Uterus (tissue), 4 donors: ENCODE measurements around the gene IGF2. TPM values are rescaled to one million over a fixed set of nuclear protein-coding genes. Genes with fewer than 3 reads are reported as not detected.

Experiments
- DNase-seq, 2 donors: peaks; one replicate each; pipeline ENCODE4 v3.0.0-alpha.2; 2019 to 2020
- H3K27ac ChIP-seq, 2 donors: fragments of 200-600 bp; sonication (generic); 1 replicate in 1 of 2; 2 replicates in 1 of 2; pipeline ENCODE4 v1.5.1; 2016 to 2018
- H3K27me3 ChIP-seq, 2 donors: fragments of 200-600 bp; sonication (generic); one replicate each; pipeline ENCODE4 v1.5.1; 2018 to 2019; ENCODE audit warnings: control low read depth in 1 of 2
- H3K36me3 ChIP-seq, 2 donors: fragments of 200-600 bp; sonication (generic); one replicate each; pipeline ENCODE4 v1.5.1; 2019; ENCODE audit warnings: control low read depth in 1 of 2
- H3K4me1 ChIP-seq, 2 donors: fragments of 200-600 bp; sonication (generic); one replicate each; pipeline ENCODE4 v1.5.1; 2018 to 2019; ENCODE audit warnings: control low read depth in 1 of 2
- H3K4me3 ChIP-seq, 2 donors: fragments of 200-600 bp; sonication (generic); 1 replicate in 1 of 2; 2 replicates in 1 of 2; pipeline ENCODE4 v1.5.1; 2018 to 2019; ENCODE audit warnings: mild to moderate bottlenecking in 1 of 2
- H3K9me3 ChIP-seq, 2 donors: fragments of 200-600 bp; sonication (generic); one replicate each; pipeline ENCODE4 v1.5.1; 2019; ENCODE audit warnings: control low read depth in 1 of 2
- CTCF ChIP-seq, 4 experiments: fragments of 200-600 bp in 2 of 4; fragments of 450-650 bp in 2 of 4; sonication (generic) in 2 of 4; IDR thresholded peaks; one replicate each; pipeline ENCODE4 v1.5.1; 2016 to 2019; ENCODE audit warnings: antibody characterized with exemption in 4 of 4, mild to moderate bottlenecking in 2 of 4, moderate library complexity in 1 of 4
- POLR2A ChIP-seq, 2 donors: fragments of 450-650 bp; IDR thresholded peaks; one replicate each; pipeline ENCODE4 v1.6.1; 2016; ENCODE audit warnings: antibody characterized with exemption in 2 of 2, mild to moderate bottlenecking in 1 of 2, moderate library complexity in 1 of 2
- intact Hi-C: fragments of 100-400 bp; cut with DNase I; formaldehyde crosslinking; loops from one replicate; pipeline ENCODE4 v1.15.1; 2023; ENCODE audit warnings: low total_unique reads
- total RNA-seq, 4 donors: library from RNA; depleted of rRNA in 3 of 4; stranded (reverse); fragments of >200 nt in 3 of 4; gene quantifications; one replicate each; pipeline versions ENCODE4 v1.1.0 to v1.2.4, GENCODE V29; 2014 to 2023
- donor health status: DM: yes; HTN: yes; CAD: no.

Gene IGF2
- total RNA-seq, 4 donors from 2014 or later = 54.1 to 347 (median 188) TPM

- no peak for DNase-seq
- no peak overlapping the region for H3K4me3 ChIP-seq
- intact Hi-C loops = loop anchor here (5.0 to 10.0 kb wide), 2 partner anchors 317 to 459 kb away; partner anchors contain the start of genes KRTAP5-6 and TNNI2
- H3K27ac ChIP-seq = no peak overlapping the region
- peaks cover 0 to 5% of the 10 kb centered on the region in 2 donors for H3K4me1 ChIP-seq
- H3K27me3 ChIP-seq = no peaks in the 10 kb centered on the region
- no peaks in the 10 kb centered on the region for H3K36me3 ChIP-seq
- H3K9me3 ChIP-seq = no peaks in the 10 kb centered on the region
- TF ChIP-seq POLR2A (IDR thresholded peaks at IDR 0.05) = no peak
- no peak for TF ChIP-seq CTCF (IDR thresholded peaks at IDR 0.05)
Measured at GRCh38 chr11:2154195-2154585, 15.0 kb upstream of the IGF2 start.

- Histone ChIP-seq H3K4me3 (no peak overlapping the region), H3K4me1 (peaks cover 0 to 5% of the 10 kb centered on the region in 2 donors), H3K27me3 (no peaks in the 10 kb centered on the region), H3K27ac (no peak overlapping the region), H3K36me3 (no peaks in the 10 kb centered on the region), H3K9me3 (no peaks in the 10 kb centered on the region)
- TF ChIP-seq POLR2A (IDR thresholded peaks at IDR 0.05) = no peak
- intact Hi-C loops = loop anchor here (5.0 to 10.0 kb wide), 2 partner anchors 316 to 459 kb away; partner anchors contain the start of genes KRTAP5-6 and TNNI2
- no peak for DNase-seq
Measured at GRCh38 chr11:2153581-2154194, 14.5 kb upstream of the IGF2 start.

GRCh38 chr11:2151500-2152257, 12.5 kb upstream of the IGF2 start:
- peak; percentile 82 for DNase-seq
- Histone ChIP-seq H3K9me3 (no peaks in the 10 kb centered on the region), H3K36me3 (no peaks in the 10 kb centered on the region), H3K27ac (no peak overlapping the region), H3K4me3 (no peak overlapping the region), H3K27me3 (peaks cover 0 to 4% of the 10 kb centered on the region in 2 donors), H3K4me1 (peaks cover 0 to 5% of the 10 kb centered on the region in 2 donors)
- intact Hi-C loops = loop anchor here (5.0 to 10.0 kb wide), 2 partner anchors 314 to 457 kb away; partner anchors contain the start of genes KRTAP5-6 and TNNI2
- TF ChIP-seq POLR2A (IDR thresholded peaks at IDR 0.05) (no peak), CTCF (IDR thresholded peaks at IDR 0.05) (peak; percentile 78 to 95 (median 90))

GRCh38 chr11:2149864-2150847, 11.0 kb upstream of the IGF2 start:
- Histone ChIP-seq H3K36me3 (no peaks in the 10 kb centered on the region), H3K27me3 (peaks cover 0 to 13% of the 10 kb centered on the region in 2 donors), H3K9me3 (no peaks in the 10 kb centered on the region), H3K4me1 (peaks cover 0 to 5% of the 10 kb centered on the region in 2 donors), H3K4me3 (no peak overlapping the region), H3K27ac (no peak overlapping the region)
- intact Hi-C loops = loop anchor here (5.0 to 10.0 kb wide), 2 partner anchors 313 to 455 kb away; partner anchors contain the start of genes KRTAP5-6 and TNNI2
- peak in 3 of 4 experiments; percentile 22 to 52 (median 44) for TF ChIP-seq CTCF (IDR thresholded peaks at IDR 0.05)
- no peak for TF ChIP-seq POLR2A (IDR thresholded peaks at IDR 0.05)
- DNase-seq = no peak

- DNase-seq = no peak
- Histone ChIP-seq H3K27ac (no peak overlapping the region), H3K36me3 (no peaks in the 10 kb centered on the region), H3K27me3 (peaks cover 0 to 18% of the 10 kb centered on the region in 2 donors), H3K9me3 (no peaks in the 10 kb centered on the region), H3K4me1 (peaks cover 0 to 5% of the 10 kb centered on the region in 2 donors), H3K4me3 (no peak overlapping the region)
- intact Hi-C loops = no loop called here
- TF ChIP-seq POLR2A (IDR thresholded peaks at IDR 0.05) (no peak), CTCF (IDR thresholded peaks at IDR 0.05) (no peak)
Measured at GRCh38 chr11:2149460-2149859, 10.3 kb upstream of the IGF2 start.
